Retinal pigment epithelial cell (primary cell): ENCODE measurements around the gene TWF2.
"Not testable (repeated sequence)": the region's sequence is repeated elsewhere in the genome, so short reads cannot be mapped to it uniquely, and the experiment has no call there.

Experiments used
- DNase-seq: peaks from one replicate; pipeline ENCODE4 v3.0.0-alpha.2; 2010; ENCODE audit warnings: low read depth
- H3K4me3 ChIP-seq: 2 replicates; pipeline ENCODE4 v1.5.1; 2011; ENCODE audit warnings: mild to moderate bottlenecking, low read length, control low read depth, moderate library complexity
- TF ChIP-seq, protein P1 (sequence below): conservative IDR thresholded peaks from 2 replicates; pipeline ENCODE4 v1.5.1; 2011; ENCODE audit warnings: low read depth, low read length, control low read depth, inconsistent platforms

TWF2 gene

DNA sequence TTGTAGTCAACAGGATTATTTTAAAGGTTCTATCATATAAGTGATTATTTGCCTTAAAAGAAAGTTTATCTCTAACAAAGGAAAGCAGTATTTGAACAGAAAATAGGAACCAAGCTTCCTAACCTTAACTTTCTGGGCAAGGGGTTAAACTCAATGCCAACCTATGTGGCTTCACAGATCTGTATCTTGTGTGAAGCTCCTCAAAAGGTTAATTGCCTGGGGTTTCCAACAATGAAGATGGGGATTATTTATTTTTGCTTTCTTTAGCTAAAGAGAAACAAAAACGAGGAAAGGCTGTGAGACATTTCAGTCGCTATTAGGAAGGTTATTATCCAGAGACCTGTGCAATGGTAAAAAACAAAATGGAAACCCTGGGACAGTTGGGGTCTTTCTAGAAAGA is 40.6 kb upstream of the TWF2 start:
- H3K4me3 ChIP-seq = no peak overlapping the region
- no peak for DNase-seq
- TF ChIP-seq, protein P1, sequence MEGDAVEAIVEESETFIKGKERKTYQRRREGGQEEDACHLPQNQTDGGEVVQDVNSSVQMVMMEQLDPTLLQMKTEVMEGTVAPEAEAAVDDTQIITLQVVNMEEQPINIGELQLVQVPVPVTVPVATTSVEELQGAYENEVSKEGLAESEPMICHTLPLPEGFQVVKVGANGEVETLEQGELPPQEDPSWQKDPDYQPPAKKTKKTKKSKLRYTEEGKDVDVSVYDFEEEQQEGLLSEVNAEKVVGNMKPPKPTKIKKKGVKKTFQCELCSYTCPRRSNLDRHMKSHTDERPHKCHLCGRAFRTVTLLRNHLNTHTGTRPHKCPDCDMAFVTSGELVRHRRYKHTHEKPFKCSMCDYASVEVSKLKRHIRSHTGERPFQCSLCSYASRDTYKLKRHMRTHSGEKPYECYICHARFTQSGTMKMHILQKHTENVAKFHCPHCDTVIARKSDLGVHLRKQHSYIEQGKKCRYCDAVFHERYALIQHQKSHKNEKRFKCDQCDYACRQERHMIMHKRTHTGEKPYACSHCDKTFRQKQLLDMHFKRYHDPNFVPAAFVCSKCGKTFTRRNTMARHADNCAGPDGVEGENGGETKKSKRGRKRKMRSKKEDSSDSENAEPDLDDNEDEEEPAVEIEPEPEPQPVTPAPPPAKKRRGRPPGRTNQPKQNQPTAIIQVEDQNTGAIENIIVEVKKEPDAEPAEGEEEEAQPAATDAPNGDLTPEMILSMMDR = no peak

DNA sequence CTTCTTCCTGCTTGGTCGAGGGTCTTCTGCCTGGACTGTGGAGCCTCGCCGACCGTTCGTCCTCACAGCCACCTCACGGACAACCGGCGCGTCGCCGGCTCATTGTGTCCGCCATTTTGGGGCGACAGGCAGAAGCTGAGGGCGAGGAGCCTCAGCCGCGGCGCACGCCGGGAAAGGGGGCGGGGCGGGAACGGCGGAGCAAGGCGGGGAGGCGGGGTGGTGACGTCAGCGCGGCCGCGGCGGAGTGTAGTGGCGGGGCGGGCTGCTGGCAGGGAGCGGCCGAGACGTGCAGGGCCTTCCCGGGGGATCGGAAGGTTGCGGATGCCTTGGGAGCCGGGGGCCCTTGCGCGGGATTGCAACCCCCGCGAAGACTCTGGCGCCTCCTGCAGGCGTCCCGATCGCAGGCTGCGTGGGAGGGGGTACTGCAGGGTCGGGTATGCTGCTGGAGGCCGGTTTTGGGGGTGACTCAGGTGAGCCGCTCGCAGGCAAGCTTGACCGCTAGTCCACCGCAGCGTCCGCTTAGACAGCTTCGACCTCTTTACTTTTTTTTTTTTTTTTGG is 39.6 kb upstream of the TWF2 start, which contains the start of gene WDR82:
WDR82 (minus strand) TSS at position 140 of the 560 bp plus-strand sequence. CDS start 288 bp downstream, outside the sequence.
- peak within 1 kb of the TSS; percentile 90 for H3K4me3 ChIP-seq
- TF ChIP-seq, protein P1 = peak; percentile 57
- DNase-seq = peak; percentile 66

DNA sequence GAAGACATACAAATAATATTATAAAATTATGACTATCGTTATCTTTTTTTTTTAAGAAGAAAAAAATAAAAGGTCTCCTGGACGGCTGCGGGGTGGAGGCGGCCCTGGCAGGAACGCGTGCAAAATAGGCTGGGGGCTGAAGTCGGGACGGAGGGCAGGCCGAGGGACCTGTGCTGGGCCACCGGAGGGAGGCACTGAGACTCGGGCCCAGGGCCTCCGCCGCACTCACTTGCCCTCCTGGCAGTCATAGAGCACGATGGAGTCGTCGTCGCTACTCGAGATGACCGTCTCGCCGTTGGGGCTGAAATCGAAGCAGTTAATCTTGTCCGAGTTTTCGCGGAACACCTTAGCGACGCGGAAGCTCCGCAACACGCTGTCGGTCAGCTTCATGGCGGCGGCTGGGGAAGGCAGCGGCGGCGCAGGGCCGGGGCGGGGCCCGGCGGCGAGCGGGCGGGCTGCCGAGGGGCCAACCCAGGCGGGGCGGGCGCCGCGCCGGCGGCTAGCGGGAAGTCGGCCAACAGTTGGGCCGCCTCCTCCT is 39.1 kb upstream of the TWF2 start:
- TF ChIP-seq, protein P1 = peak; percentile 40
- peak overlapping the region; percentile 90 for H3K4me3 ChIP-seq
- no peak for DNase-seq

DNA sequence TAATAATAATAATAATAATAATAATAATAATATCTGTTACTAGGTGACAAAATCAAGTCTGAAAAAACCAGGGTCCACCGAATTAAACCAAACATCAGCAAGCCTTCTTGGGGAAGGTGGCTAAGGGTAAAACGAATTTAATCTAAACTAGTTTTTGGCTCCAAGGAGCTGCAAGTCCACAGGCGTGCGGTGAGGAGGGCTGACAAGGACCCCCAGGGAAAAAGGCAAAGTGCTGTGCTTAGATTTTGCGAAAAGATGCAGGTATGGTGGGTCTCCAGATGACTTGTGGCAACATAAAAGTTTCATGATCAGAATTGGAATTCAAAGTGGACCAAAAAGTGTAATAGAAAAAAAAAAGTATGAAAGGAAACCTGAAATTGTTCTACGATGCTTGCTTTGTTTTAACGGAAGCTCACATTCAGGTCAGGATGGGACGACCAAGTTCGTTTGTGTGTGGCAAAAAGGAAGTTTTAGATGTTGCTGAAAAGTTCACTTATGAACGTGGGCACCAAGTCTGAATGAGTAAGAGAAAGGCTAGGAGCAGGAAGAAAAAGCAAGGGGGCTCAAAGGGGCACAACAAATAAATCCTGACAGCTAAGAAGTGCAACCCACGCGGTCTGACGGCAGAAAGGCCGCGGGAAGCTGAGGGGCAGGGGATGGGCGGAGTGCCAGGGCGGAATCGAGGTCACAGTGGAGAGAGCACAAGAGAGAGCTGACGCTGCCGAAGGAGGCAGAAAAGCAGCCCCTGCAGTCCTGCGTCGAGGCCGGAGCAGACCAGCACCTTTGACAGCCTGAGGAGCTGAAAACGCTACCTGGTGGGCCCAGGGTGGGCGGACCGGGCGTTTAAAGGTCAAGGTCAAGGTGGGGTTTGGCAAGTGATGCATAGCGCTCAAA is 38.4 kb upstream of the TWF2 start:
- no peak for DNase-seq
- peak overlapping the region; percentile 90 for H3K4me3 ChIP-seq
- TF ChIP-seq, protein P1 = no peak

DNA sequence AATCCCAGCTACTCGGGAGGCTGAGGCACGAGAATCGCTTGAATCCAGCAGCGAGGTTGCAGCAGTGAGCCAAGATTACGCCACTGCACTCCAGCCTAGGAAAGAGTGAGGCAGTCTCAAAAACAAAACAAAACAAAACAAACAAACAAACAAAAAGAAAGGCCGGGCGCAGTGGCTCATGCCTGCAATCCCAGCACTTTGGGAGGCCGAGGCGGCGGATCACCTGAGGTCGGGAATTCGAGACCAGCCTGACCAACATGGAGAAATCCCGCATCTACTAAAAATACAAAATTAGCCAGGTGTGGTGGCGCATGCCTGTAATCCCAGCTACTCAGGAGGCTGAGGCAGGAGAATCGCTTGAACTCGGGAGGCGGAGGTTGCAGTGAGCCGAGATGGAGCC is 35.8 kb upstream of the TWF2 start:
- H3K4me3 ChIP-seq, DNase-seq: not testable (repeated sequence)

DNA sequence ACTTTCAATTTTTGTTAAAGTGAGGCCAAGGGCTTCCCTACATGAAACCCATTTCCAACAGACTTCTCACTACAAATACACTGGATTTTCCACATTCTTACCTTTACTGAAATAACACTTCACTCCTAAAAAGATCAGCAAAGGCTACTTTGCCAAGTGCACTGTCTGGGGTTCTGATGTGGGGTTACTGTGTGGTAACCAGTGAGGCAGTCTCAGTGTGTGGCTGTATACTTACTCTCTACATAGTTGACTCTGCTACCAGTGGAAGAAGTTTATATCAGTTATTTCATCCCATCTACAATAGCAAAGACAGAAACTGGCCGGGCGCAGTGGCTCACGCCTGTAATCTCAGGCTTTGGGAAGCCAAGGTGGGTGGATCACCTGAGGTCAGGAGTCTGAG is 33.9 kb upstream of the TWF2 start:
- TF ChIP-seq, protein P1 = no peak
- DNase-seq = no peak
- H3K4me3 ChIP-seq = no peak overlapping the region

DNA sequence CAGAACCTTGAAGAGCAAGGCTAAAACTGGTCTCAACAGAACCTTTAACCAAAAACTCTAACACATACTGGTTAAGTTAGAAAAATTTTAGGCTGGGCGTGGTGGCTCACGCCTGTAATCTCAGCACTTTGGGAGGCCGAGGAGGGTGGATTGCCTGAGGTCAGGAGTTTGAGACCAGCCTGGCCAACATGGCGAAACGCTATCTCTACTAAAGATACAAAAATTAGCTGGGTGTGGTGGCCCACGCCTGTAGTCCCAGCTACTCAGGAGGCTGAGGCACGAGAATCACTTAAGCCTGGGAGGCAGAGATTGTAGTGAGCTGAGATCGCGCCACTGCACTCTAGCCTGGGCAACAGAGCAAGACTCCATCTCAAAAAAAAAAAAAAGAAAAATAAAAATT is 33.2 kb upstream of the TWF2 start:
- DNase-seq, H3K4me3 ChIP-seq: not testable (repeated sequence)
